Central memory CD8-positive, alpha-beta T cell (primary cell): Measurements from ENCODE around the gene SLC17A9.
A peak's percentile ranks its signal among the peaks of the same experiment; 100 is the strongest.

Experiments used
- ATAC-seq: fragments of 150-1000 bp; cut with Tn5 transposase; replicated peaks from 2 replicates; pipeline ENCODE4 v1.10.0; 2022; ENCODE audit warnings: mild to moderate bottlenecking, moderate FRiP score, moderate number of reproducible peaks; ENCODE audit not compliant: poor library complexity, severe bottlenecking; ENCODE audit errors: extremely low read depth
- DNase-seq, 2 donors: peaks; one replicate each; pipeline ENCODE4 v3.0.0; 2021; ENCODE audit warnings: low spot score in 2 of 2
- H3K27ac Mint-ChIP-seq: one replicate; pipeline ENCODE4 v1.8.0; 2022; ENCODE audit warnings: low read depth, mild to moderate bottlenecking, moderate library complexity, mixed read lengths
- H3K27me3 Mint-ChIP-seq: one replicate; pipeline ENCODE4 v1.8.0; 2022; ENCODE audit warnings: mixed read lengths
- H3K36me3 Mint-ChIP-seq: one replicate; pipeline ENCODE4 v1.8.0; 2022; ENCODE audit warnings: mild to moderate bottlenecking, moderate library complexity, mixed read lengths; ENCODE audit not compliant: insufficient read depth
- H3K4me1 Mint-ChIP-seq: one replicate; pipeline ENCODE4 v1.8.0; 2022; ENCODE audit warnings: mixed read lengths
- H3K4me3 Mint-ChIP-seq: one replicate; pipeline ENCODE4 v1.8.0; 2022; ENCODE audit warnings: mild to moderate bottlenecking, moderate library complexity, mixed read lengths
- H3K9me3 Mint-ChIP-seq: one replicate; pipeline ENCODE4 v1.8.0; 2022; ENCODE audit warnings: mixed read lengths

Gene SLC17A9, protein sequence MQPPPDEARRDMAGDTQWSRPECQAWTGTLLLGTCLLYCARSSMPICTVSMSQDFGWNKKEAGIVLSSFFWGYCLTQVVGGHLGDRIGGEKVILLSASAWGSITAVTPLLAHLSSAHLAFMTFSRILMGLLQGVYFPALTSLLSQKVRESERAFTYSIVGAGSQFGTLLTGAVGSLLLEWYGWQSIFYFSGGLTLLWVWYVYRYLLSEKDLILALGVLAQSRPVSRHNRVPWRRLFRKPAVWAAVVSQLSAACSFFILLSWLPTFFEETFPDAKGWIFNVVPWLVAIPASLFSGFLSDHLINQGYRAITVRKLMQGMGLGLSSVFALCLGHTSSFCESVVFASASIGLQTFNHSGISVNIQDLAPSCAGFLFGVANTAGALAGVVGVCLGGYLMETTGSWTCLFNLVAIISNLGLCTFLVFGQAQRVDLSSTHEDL

DNA sequence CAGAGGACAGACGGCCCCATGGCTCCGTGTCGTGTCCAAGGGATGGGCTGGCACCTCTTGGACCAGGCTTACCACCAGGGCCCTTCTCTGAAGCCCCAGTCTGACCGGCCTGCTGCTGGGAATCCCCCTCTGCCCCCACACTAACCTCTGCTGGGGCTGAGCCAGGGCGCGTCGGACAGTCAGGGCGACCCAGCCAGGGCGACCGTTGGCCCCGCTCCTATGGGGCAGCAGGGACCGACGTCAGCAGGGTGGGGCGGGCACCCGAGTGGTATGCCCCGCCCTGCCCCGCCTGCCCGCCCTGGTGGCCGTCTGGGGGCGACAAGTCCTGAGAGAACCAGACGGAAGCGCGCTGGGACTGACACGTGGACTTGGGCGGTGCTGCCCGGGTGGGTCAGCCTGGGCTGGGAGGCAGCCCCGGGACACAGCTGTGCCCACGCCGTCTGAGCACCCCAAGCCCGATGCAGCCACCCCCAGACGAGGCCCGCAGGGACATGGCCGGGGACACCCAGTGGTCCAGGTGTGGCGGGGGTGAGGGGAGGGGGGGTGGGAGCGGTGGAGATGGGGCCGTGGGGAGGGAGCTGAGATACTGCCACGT lies at the start of gene SLC17A9:
Gene SLC17A9, plus strand, starts transcription at position 337 of the 595 bp plus-strand sequence. Its CDS starts 122 bp downstream, at position 459.
- peaks cover 29% of the 10 kb centered on the region for H3K4me1 Mint-ChIP-seq
- H3K27ac Mint-ChIP-seq: peak within 1 kb of the TSS; percentile 94
- H3K4me3 Mint-ChIP-seq: peak within 1 kb of the TSS; percentile 87
- H3K36me3 Mint-ChIP-seq: peaks cover 8% of the 10 kb centered on the region
- no peaks in the 10 kb centered on the region for H3K27me3 Mint-ChIP-seq
- ATAC-seq (no peak), DNase-seq (no peak)
- no peaks in the 10 kb centered on the region for H3K9me3 Mint-ChIP-seq

- no peak for ATAC-seq
- H3K27ac Mint-ChIP-seq: peak overlapping the region; percentile 22
- peaks cover 74% of the 10 kb centered on the region for H3K36me3 Mint-ChIP-seq
These were observed 49.4 kb upstream of the SLC17A9 start for GRCh38 chr20:62902926-62903615.

DNA sequence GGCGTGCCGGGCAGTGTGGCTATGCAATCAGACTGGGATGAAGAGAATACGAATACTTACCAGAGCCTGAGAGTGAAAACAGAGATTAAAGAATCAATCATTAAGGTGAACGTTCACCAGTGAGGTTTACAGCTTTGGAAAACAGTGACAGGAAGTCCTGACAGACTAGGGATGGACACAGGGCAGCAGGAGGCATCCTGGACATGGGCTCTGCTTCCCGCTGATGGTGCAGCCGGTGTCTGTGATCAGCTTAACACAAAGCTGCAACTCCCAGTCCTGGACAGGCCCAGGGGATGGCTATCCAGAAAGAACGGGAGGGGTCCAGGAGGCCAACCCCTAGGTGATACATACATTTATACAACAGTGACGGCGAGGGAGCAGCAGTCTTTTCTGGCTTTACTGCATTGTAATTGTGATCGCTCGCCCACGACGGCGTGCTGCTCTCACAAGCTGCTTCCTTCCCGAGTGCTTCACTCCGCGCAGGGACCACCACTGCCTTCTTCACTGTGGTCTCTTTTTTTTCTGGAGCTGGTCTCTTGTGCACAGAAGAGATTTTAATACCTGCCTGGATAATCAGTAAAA lies 46.9 kb upstream of the SLC17A9 start:
- Mint-ChIP-seq H3K4me3 (no peak overlapping the region), H3K27ac (peak overlapping the region; percentile 22), H3K27me3 (no peaks in the 10 kb centered on the region), H3K4me1 (peaks cover 31% of the 10 kb centered on the region), H3K36me3 (peaks cover 80% of the 10 kb centered on the region), H3K9me3 (no peaks in the 10 kb centered on the region)
- ATAC-seq (no peak), DNase-seq (no peak)

More at GRCh38 chr20:62902926-62903615, 49.4 kb upstream of the SLC17A9 start:
- DNase-seq: no peak
- H3K4me3 Mint-ChIP-seq: no peak overlapping the region
- H3K4me1 Mint-ChIP-seq: peaks cover 39% of the 10 kb centered on the region
- H3K27me3 Mint-ChIP-seq: no peaks in the 10 kb centered on the region
- no peaks in the 10 kb centered on the region for H3K9me3 Mint-ChIP-seq

DNA sequence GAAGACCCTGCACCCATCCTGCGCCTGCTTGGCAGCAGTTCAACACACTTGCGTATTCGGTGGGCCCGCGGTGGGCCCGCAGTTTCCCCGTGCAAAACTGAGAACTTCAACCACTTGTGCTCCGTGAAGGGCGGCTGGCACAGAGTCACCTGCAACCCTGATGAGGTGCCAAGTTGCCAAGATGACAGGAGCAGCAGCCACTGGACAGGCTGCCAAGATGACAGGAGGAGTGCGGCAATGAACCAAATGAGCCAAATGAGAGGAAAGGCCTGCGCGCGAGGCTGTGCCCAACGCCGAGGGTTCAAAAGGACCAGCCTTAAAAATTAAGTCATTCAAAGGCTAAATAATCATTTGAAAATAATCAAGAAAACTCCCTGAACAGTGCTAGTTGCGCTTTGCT lies 46.3 kb upstream of the SLC17A9 start:
- Mint-ChIP-seq H3K4me1 (peaks cover 31% of the 10 kb centered on the region), H3K36me3 (peaks cover 83% of the 10 kb centered on the region), H3K27me3 (no peaks in the 10 kb centered on the region), H3K4me3 (no peak overlapping the region), H3K27ac (no peak overlapping the region), H3K9me3 (no peaks in the 10 kb centered on the region)
- no peak for ATAC-seq
- DNase-seq: no peak

GRCh38 chr20:62906647-62907375 lies 45.7 kb upstream of the SLC17A9 start:
- DNase-seq (no peak), ATAC-seq (no peak)
- no peak overlapping the region for H3K4me3 Mint-ChIP-seq
- H3K4me1 Mint-ChIP-seq: peaks cover 35% of the 10 kb centered on the region
- H3K27ac Mint-ChIP-seq: no peak overlapping the region
- peaks cover 88% of the 10 kb centered on the region for H3K36me3 Mint-ChIP-seq
- no peaks in the 10 kb centered on the region for H3K9me3 Mint-ChIP-seq
- no peaks in the 10 kb centered on the region for H3K27me3 Mint-ChIP-seq

DNA sequence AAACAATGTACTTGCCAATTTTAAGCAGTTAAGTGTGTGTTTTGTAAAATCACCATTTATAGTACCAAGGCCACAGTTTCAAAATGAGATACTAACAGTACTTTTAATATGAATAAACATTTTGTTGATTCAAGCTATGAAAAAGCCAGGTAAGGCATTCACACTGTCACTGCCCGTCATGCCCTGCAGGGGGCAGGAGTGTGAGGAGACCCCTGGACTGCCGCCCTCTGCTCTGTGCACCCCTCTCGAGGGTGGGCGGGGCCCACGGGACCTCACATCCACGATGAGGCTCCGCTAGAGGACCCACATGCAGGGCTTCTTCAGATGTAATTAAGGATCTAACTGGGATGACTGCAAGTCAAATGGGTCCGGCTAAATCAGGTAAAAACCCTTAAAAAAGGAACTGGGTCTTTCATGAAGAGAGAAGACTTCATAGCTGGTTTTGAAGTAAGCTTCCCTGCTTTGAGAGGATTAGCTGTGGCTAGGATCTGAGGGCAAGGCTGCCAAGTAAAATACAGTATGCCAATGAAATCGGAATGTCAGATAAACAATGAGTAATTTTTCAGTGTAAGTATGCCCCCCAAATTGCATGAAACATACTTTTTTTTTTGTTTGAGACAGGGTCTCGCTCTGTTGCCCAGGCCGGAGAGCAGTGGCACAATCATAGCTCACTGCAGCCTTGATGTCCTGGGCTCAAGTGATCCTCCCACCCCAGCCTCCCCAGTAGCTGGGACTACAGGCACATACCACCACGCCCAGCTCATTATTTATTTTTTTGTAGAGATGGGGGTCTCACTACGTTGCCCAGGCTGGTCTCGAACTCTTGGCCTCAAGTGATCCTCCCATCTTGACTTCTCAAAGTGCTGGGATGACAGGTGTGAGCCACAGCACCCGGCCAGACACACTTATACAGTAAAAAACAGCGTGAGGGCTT lies 44.9 kb upstream of the SLC17A9 start:
- Mint-ChIP-seq H3K4me3 (no peak overlapping the region), H3K9me3 (no peaks in the 10 kb centered on the region), H3K36me3 (peaks cover 86% of the 10 kb centered on the region), H3K27me3 (no peaks in the 10 kb centered on the region), H3K27ac (no peak overlapping the region), H3K4me1 (peaks cover 37% of the 10 kb centered on the region)
- DNase-seq (no peak), ATAC-seq (peak; percentile 49)

- Mint-ChIP-seq H3K27ac (peak overlapping the region; percentile 38), H3K9me3 (no peaks in the 10 kb centered on the region), H3K4me1 (peaks cover 46% of the 10 kb centered on the region), H3K4me3 (no peak overlapping the region), H3K27me3 (no peaks in the 10 kb centered on the region), H3K36me3 (peaks cover 82% of the 10 kb centered on the region)
- ATAC-seq (no peak), DNase-seq (no peak)
These were observed 43.3 kb upstream of the SLC17A9 start for GRCh38 chr20:62908971-62909791.

DNA sequence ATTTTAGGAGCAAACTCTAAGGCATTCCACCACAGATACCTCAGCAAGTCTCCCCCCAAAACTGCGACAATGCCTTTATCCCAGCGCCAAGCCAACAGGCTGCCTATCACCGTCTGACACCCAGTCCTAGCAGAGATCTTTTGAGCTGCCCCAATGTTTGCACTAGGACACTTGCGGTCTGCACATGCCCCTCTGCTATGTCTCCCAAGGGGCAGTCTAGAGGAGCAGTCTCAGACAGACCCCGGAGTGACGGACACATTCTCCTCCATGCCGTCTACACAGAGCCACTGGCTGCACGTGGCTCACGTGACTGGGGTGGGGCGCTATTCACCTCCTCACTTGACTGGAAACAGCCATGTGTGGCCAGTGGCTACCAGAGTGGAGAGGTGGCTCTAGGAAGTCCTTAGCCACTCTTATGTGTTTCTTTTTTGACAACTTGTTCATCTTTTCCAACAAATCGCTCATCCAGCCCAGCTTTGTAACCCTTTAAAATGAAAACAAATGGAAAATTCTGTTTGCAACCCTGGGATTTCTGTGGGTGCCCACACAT lies 42.2 kb upstream of the SLC17A9 start:
- H3K27ac Mint-ChIP-seq: peak overlapping the region; percentile 76

GRCh38 chr20:62910777-62911497 lies 41.6 kb upstream of the SLC17A9 start:
- H3K9me3 Mint-ChIP-seq: no peaks in the 10 kb centered on the region
- no peak overlapping the region for H3K4me3 Mint-ChIP-seq
- no peaks in the 10 kb centered on the region for H3K27me3 Mint-ChIP-seq
- DNase-seq (no peak), ATAC-seq (no peak)
- H3K27ac Mint-ChIP-seq: peak overlapping the region; percentile 76
- peaks cover 69% of the 10 kb centered on the region for H3K36me3 Mint-ChIP-seq
- H3K4me1 Mint-ChIP-seq: peaks cover 57% of the 10 kb centered on the region

More for the DNA sequence above, 42.2 kb upstream of the SLC17A9 start:
- Mint-ChIP-seq H3K4me3 (no peak overlapping the region), H3K27me3 (no peaks in the 10 kb centered on the region), H3K4me1 (peaks cover 52% of the 10 kb centered on the region), H3K9me3 (no peaks in the 10 kb centered on the region), H3K36me3 (peaks cover 76% of the 10 kb centered on the region)
- DNase-seq: no peak
- no peak for ATAC-seq

- H3K36me3 Mint-ChIP-seq: peaks cover 62% of the 10 kb centered on the region
- H3K9me3 Mint-ChIP-seq: no peaks in the 10 kb centered on the region
- ATAC-seq (no peak), DNase-seq (no peak)
- H3K4me3 Mint-ChIP-seq: no peak overlapping the region
- H3K27me3 Mint-ChIP-seq: no peaks in the 10 kb centered on the region
- peaks cover 61% of the 10 kb centered on the region for H3K4me1 Mint-ChIP-seq
- H3K27ac Mint-ChIP-seq: no peak overlapping the region
These were observed 40.7 kb upstream of the SLC17A9 start for GRCh38 chr20:62911701-62912280.
